B cell (primary cell): ENCODE data around the gene COL6A1.

Source experiments
- CTCF ChIP-seq: fragments of 200-600 bp; IDR thresholded peaks from one replicate; pipeline ENCODE4 v1.8.0; 2022; ENCODE audit warnings: antibody characterized with exemption, mild to moderate bottlenecking
- EZH2 ChIP-seq: IDR thresholded peaks from 2 replicates; pipeline ENCODE4 v1.6.1; 2012; ENCODE audit warnings: borderline replicate concordance, low read depth, mild to moderate bottlenecking, moderate library complexity, low read length; ENCODE audit not compliant: insufficient read depth, poor library complexity, severe bottlenecking

GRCh38 chr21:46051821-46052675 is 70.5 kb downstream of the COL6A1 start:
- no peak for TF ChIP-seq CTCF
- no peak for TF ChIP-seq EZH2
